K562 (cell line): ENCODE data around the gene PTPN5. TPM values are rescaled to one million over a fixed set of nuclear protein-coding genes. Genes with fewer than 3 reads are reported as not detected.

Experiments used
- ID3 ChIP-seq, 2 experiments: fragments of 250-450 bp in 1 of 2; fragments of 450-650 bp in 1 of 2; sonication (Bioruptor Pico) in 1 of 2; IDR thresholded peaks; 2 replicates each; pipeline versions ENCODE4 v1.6.1 to v1.8.0; 2016 to 2021; ENCODE audit warnings: mild to moderate bottlenecking in 2 of 2, moderate library complexity in 2 of 2, missing compliant biosample characterization in 1 of 2, missing genetic modification characterization in 1 of 2
- MCM2 ChIP-seq: fragments of 450-650 bp; IDR thresholded peaks from 2 replicates; pipeline ENCODE4 v1.6.1; 2017; ENCODE audit warnings: low read depth, mild to moderate bottlenecking
- MEF2A ChIP-seq: IDR thresholded peaks from 2 replicates; pipeline ENCODE4 v1.6.1; 2011; ENCODE audit warnings: low read depth, mild to moderate bottlenecking, low read length, moderate library complexity; ENCODE audit not compliant: control insufficient read depth
- NBN ChIP-seq: fragments of 450-650 bp; IDR thresholded peaks from 2 replicates; pipeline ENCODE4 v1.6.1; 2016; ENCODE audit warnings: low read depth, mild to moderate bottlenecking
- NCOA2 ChIP-seq, 2 experiments: fragments of 450-650 bp; IDR thresholded peaks; 2 replicates each; pipeline ENCODE4 v1.6.1; 2018; ENCODE audit warnings: mild to moderate bottlenecking in 2 of 2, moderate library complexity in 1 of 2; ENCODE audit not compliant: partially characterized antibody in 2 of 2
- PHB ChIP-seq: fragments of 250-450 bp; sonication (Bioruptor Pico); IDR thresholded peaks from 2 replicates; pipeline ENCODE4 v1.5.0; 2021
- RAD51 ChIP-seq: fragments of 450-650 bp; IDR thresholded peaks from 2 replicates; pipeline ENCODE4 v1.7.1; 2016; ENCODE audit warnings: low read depth, mild to moderate bottlenecking, borderline replicate concordance
- RBM14 ChIP-seq: fragments of 200-400 bp; formaldehyde crosslinking; IDR thresholded peaks from 2 replicates; pipeline ENCODE4 v1.6.1; 2018; ENCODE audit warnings: low read depth, mild to moderate bottlenecking, low read length, moderate library complexity, borderline replicate concordance; ENCODE audit not compliant: insufficient read depth
- RHOXF2B ChIP-seq: fragments of 250-450 bp; sonication (Bioruptor Pico); conservative IDR thresholded peaks from 2 replicates; pipeline ENCODE4 v1.5.1; 2021
- THRB ChIP-seq: fragments of 450-650 bp; formaldehyde crosslinking; conservative IDR thresholded peaks from 2 replicates; pipeline ENCODE4 v1.4.0; 2022; ENCODE audit warnings: mild to moderate bottlenecking, missing genetic modification characterization
- TOE1 ChIP-seq, 2 experiments: fragments of 450-650 bp in 1 of 2; sonication (generic) in 1 of 2; formaldehyde crosslinking in 1 of 2; IDR thresholded peaks; 2 replicates each; pipeline versions ENCODE4 v1.7.1 to v1.8.0; 2016 to 2022; ENCODE audit warnings: borderline replicate concordance in 2 of 2, mild to moderate bottlenecking in 2 of 2, antibody characterized with exemption in 1 of 2, inconsistent platforms in 1 of 2, low read depth in 1 of 2, missing genetic modification reagents in 1 of 2, moderate library complexity in 1 of 2
- WHSC1 ChIP-seq: IDR thresholded peaks from one replicate; pipeline ENCODE4 v1.6.1; 2012; ENCODE audit warnings: low read length, control low read depth, inconsistent platforms
- ZBTB49 ChIP-seq: sonication (generic); formaldehyde crosslinking; IDR thresholded peaks from 2 replicates; pipeline ENCODE4 v1.8.0; 2022; ENCODE audit warnings: missing genetic modification reagents, mild to moderate bottlenecking, borderline replicate concordance
- ZKSCAN1 ChIP-seq: fragments of 150-350 bp; IDR thresholded peaks from 2 replicates; pipeline ENCODE4 v1.6.1; 2016; ENCODE audit warnings: low read depth, low read length
- ZKSCAN8 ChIP-seq: fragments of 200-800 bp; sonication (Bioruptor generic); IDR thresholded peaks from 2 replicates; pipeline ENCODE4 v1.6.1; 2016; ENCODE audit warnings: missing genetic modification characterization, missing compliant biosample characterization
- ZNF121 ChIP-seq: sonication (generic); formaldehyde crosslinking; conservative IDR thresholded peaks from 2 replicates; pipeline ENCODE4 v1.8.0; 2022; ENCODE audit warnings: missing genetic modification reagents
- ZNF583 ChIP-seq: fragments of 250-450 bp; sonication (Bioruptor Pico); IDR thresholded peaks from 2 replicates; pipeline ENCODE4 v1.4.0; 2020
- polyA plus RNA-seq, 8 experiments: library from polyadenylated mRNA; depleted of rRNA in 4 of 8; stranded (reverse) in 5 of 8; unstranded in 3 of 8; fragments of >200 nt; fragmentation: Nextera tagmentation in 2 of 8; fragmentation: Illumina TruSeq in 1 of 8; extraction: Ambion mirVana in 2 of 8; extraction: Trizol in 1 of 8; gene quantifications; 2 replicates each; pipeline versions ENCODE4 v1.2.1 to v1.2.3, GENCODE V29; 2011 to 2014; ENCODE audit warnings: inconsistent platforms in 1 of 8, missing spikeins in 1 of 8
- total RNA-seq, 7 experiments: library from RNA; depleted of rRNA in 6 of 7; stranded (reverse); fragments of >200 nt in 6 of 7; fragmentation: Illumina TruSeq in 2 of 7; extraction: Trizol in 2 of 7; gene quantifications; 2 replicates each; pipeline versions ENCODE4 v1.2.1 to v1.2.3, GENCODE V29; 2011 to 2021; ENCODE audit warnings: low replicate concordance in 1 of 7
- TF ChIP-seq, protein P1 (sequence below), 2 experiments: fragments of 200-800 bp in 1 of 2; sonication (Bioruptor generic) in 1 of 2; sonication (generic) in 1 of 2; formaldehyde crosslinking in 1 of 2; IDR thresholded peaks in 1 of 2; conservative IDR thresholded peaks in 1 of 2; 2 replicates each; pipeline versions ENCODE4 v1.5.0 to v1.6.1; 2016 to 2020; ENCODE audit warnings: missing compliant biosample characterization in 1 of 2, missing genetic modification characterization in 1 of 2, missing genetic modification reagents in 1 of 2
- TF ChIP-seq, protein P2 (sequence below): fragments of 250-450 bp; sonication (Bioruptor Pico); IDR thresholded peaks from 2 replicates; pipeline ENCODE4 v1.8.0; 2021; ENCODE audit warnings: borderline replicate concordance, mild to moderate bottlenecking, moderate library complexity; ENCODE audit not compliant: poor library complexity, severe bottlenecking

PTPN5 gene
- total and polyA plus RNA-seq, 9 of the 15 experiments (the other 6 are each of a cell fraction or from before 2014, with no cell fraction given): not detected

- TF ChIP-seq RHOXF2B (CRISPR knock-in tag) (no peak), RBM14 (no peak), MCM2 (no peak), ZKSCAN8 (CRISPR knock-in tag) (no peak), MEF2A (no peak), NCOA2 (IDR thresholded peaks at IDR 0.05; ENCODE audit: partially characterized antibody in 2 of 2) (no peak), THRB (no peak), NBN (no peak), ZNF583 (CRISPR knock-in tag) (no peak), ZKSCAN1 (no peak), PHB (CRISPR knock-in tag) (no peak), ZNF121 (CRISPR knock-in tag) (no peak), WHSC1 (no peak), TOE1 (IDR thresholded peaks at IDR 0.05; ENCODE audit: borderline replicate concordance) (no peak), TOE1 (CRISPR knock-in tag; IDR thresholded peaks at IDR 0.05; ENCODE audit: borderline replicate concordance, low read depth) (no peak), RAD51 (peak; percentile 63; the same call in 1 of the 2 replicates), ID3 (CRISPR knock-in tag; IDR thresholded peaks at IDR 0.05) (no peak), ID3 (tag; IDR thresholded peaks at IDR 0.05) (no peak), ZBTB49 (CRISPR knock-in tag) (no peak)
- TF ChIP-seq, protein P1, sequence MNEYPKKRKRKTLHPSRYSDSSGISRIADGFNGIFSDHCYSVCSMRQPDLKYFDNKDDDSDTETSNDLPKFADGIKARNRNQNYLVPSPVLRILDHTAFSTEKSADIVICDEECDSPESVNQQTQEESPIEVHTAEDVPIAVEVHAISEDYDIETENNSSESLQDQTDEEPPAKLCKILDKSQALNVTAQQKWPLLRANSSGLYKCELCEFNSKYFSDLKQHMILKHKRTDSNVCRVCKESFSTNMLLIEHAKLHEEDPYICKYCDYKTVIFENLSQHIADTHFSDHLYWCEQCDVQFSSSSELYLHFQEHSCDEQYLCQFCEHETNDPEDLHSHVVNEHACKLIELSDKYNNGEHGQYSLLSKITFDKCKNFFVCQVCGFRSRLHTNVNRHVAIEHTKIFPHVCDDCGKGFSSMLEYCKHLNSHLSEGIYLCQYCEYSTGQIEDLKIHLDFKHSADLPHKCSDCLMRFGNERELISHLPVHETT (CRISPR knock-in tag; conservative IDR thresholded peaks at IDR 0.05 in 1 of 2, IDR thresholded peaks at IDR 0.05 in 1 of 2): no peak; a peak in 1 of 4 replicates
- TF ChIP-seq, protein P2, sequence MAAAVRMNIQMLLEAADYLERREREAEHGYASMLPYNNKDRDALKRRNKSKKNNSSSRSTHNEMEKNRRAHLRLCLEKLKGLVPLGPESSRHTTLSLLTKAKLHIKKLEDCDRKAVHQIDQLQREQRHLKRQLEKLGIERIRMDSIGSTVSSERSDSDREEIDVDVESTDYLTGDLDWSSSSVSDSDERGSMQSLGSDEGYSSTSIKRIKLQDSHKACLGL (CRISPR knock-in tag): no peak
Observed at GRCh38 chr11:18698341-18699268, 93.0 kb downstream of the PTPN5 start, which contains the start of gene TMEM86A (continued).
